NCI-H510A (cell line): Measurements from ENCODE around the gene FZD2.
"Not testable (repeated sequence)": the region's sequence is repeated elsewhere in the genome, so short reads cannot be mapped to it uniquely, and the experiment has no call there.

Source experiments
- DNase-seq: peaks from one replicate; lab custom pipeline; 2025; lab: John Stamatoyannopoulos, UW

FZD2 gene

GRCh38 chr17:44575403-44575802 is 18.1 kb downstream of the FZD2 start:
- no peak for DNase-seq

- DNase-seq = no peak
Measured at GRCh38 chr17:44578947-44579346, 21.7 kb downstream of the FZD2 start.

GRCh38 chr17:44581868-44582267 is 24.6 kb downstream of the FZD2 start:
- no peak for DNase-seq

- DNase-seq = no peak
Measured at GRCh38 chr17:44584443-44584842, 27.2 kb downstream of the FZD2 start.

GRCh38 chr17:44585315-44585714 is 28.0 kb downstream of the FZD2 start:
- no peak for DNase-seq

GRCh38 chr17:44587339-44587738 is 30.1 kb downstream of the FZD2 start:
- no peak for DNase-seq

- DNase-seq = no peak
Measured at GRCh38 chr17:44589316-44590071, 32.2 kb downstream of the FZD2 start.

GRCh38 chr17:44590072-44590462 is 32.8 kb downstream of the FZD2 start:
- not testable (repeated sequence) for DNase-seq

- not testable (repeated sequence) for DNase-seq
Measured at GRCh38 chr17:44590762-44591161, 33.5 kb downstream of the FZD2 start.

- DNase-seq = no peak
Measured at GRCh38 chr17:44591206-44591605, 33.9 kb downstream of the FZD2 start.

GRCh38 chr17:44593156-44593555 is 35.9 kb downstream of the FZD2 start:
- no peak for DNase-seq

GRCh38 chr17:44595216-44595775 is 38.0 kb downstream of the FZD2 start:
- no peak for DNase-seq

- DNase-seq = no peak
Measured at GRCh38 chr17:44598329-44598728, 41.0 kb downstream of the FZD2 start.

- no peak for DNase-seq
Measured at GRCh38 chr17:44598932-44599297, 41.6 kb downstream of the FZD2 start.

GRCh38 chr17:44599298-44600175 is 42.3 kb downstream of the FZD2 start:
- peak; percentile 47 for DNase-seq

- no peak for DNase-seq
Measured at GRCh38 chr17:44601539-44601938, 44.3 kb downstream of the FZD2 start.

- DNase-seq = no peak
Measured at GRCh38 chr17:44601973-44602372, 44.7 kb downstream of the FZD2 start.

GRCh38 chr17:44602390-44602789 is 45.1 kb downstream of the FZD2 start:
- no peak for DNase-seq

GRCh38 chr17:44602970-44603369 is 45.7 kb downstream of the FZD2 start:
- DNase-seq = no peak

GRCh38 chr17:44604116-44604761 is 47.0 kb downstream of the FZD2 start:
- no peak for DNase-seq

GRCh38 chr17:44604768-44605485 is 47.6 kb downstream of the FZD2 start:
- no peak for DNase-seq

- no peak for DNase-seq
Measured at GRCh38 chr17:44606658-44607057, 49.4 kb downstream of the FZD2 start.
